ENCODE results near the gene MMP21.

DNA sequence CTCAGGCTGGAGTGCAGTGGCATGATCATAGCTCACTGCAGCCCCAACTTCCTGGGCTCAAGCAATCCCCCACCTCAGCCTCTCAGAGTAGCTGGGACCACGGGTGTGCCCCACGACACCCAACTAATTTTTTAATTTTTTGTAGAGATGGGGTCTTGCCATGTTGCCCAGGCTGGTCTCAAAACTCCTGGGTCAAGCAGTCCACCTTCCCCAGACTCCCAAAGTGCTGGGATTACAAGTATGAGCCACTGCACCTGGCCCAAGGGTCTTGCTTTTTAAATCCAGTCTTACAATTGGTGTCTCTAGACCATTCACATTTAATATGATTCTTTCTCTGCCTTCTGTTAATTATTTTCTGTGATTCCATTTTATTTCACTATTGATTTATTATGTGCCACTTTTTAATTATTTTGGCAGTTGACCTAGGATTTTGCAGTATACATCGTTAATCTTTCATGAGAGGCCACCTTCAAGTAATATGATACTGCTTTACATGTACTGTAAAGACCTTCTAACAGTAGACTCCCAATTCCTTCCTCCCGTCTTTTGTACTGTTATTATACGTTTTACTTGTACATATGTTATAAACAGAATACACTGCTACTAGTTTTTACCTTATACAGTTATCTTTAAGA, 18.7 kb downstream of the MMP21 start:
- TF ChIP-seq, protein P1, sequence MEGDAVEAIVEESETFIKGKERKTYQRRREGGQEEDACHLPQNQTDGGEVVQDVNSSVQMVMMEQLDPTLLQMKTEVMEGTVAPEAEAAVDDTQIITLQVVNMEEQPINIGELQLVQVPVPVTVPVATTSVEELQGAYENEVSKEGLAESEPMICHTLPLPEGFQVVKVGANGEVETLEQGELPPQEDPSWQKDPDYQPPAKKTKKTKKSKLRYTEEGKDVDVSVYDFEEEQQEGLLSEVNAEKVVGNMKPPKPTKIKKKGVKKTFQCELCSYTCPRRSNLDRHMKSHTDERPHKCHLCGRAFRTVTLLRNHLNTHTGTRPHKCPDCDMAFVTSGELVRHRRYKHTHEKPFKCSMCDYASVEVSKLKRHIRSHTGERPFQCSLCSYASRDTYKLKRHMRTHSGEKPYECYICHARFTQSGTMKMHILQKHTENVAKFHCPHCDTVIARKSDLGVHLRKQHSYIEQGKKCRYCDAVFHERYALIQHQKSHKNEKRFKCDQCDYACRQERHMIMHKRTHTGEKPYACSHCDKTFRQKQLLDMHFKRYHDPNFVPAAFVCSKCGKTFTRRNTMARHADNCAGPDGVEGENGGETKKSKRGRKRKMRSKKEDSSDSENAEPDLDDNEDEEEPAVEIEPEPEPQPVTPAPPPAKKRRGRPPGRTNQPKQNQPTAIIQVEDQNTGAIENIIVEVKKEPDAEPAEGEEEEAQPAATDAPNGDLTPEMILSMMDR (IDR thresholded peaks at IDR 0.05; ENCODE audit: borderline replicate concordance, extremely low read depth, low read length, poor library complexity, severe bottlenecking), result no peak
- TF ChIP-seq EZH2 (IDR thresholded peaks at IDR 0.05; ENCODE audit: borderline replicate concordance, low read depth, low read length, severe bottlenecking), result no peak

Measured in DND-41 (cell line).